Raji (cell line): ENCODE results near the gene VOPP1.

ENCODE experiments used
- POLR2A ChIP-seq: IDR thresholded peaks from 2 replicates; pipeline ENCODE4 v1.6.1; 2011; ENCODE audit warnings: low read depth, low read length, control low read depth; ENCODE audit not compliant: insufficient read depth

The VOPP1 gene

GRCh38 chr7:55558962-55559920 is 13.1 kb downstream of the VOPP1 start:
- no peak for TF ChIP-seq POLR2A

- TF ChIP-seq POLR2A = peak; percentile 44; the same call in 1 of the 2 replicates
Measured at GRCh38 chr7:55557666-55558188, 14.6 kb downstream of the VOPP1 start.

DNA sequence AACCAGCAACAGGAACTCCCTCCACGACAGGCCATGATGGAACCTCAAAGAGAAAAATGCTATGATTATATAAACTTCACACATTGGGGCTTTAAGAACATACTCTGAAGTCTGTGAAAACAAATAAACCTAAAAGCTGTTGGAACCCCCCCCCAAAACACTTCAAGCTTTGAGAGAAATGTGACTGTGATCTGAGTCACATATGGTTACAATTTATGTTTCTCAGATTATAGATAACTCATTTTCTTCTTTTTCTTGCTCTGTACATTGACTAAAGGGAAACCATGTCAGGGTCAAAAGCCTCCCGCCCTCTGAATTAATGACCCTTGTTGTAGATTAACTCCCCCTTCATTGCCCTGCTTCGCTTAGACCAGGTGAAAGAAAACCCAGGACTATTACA is 15.8 kb downstream of the VOPP1 start:
- no peak for TF ChIP-seq POLR2A

DNA sequence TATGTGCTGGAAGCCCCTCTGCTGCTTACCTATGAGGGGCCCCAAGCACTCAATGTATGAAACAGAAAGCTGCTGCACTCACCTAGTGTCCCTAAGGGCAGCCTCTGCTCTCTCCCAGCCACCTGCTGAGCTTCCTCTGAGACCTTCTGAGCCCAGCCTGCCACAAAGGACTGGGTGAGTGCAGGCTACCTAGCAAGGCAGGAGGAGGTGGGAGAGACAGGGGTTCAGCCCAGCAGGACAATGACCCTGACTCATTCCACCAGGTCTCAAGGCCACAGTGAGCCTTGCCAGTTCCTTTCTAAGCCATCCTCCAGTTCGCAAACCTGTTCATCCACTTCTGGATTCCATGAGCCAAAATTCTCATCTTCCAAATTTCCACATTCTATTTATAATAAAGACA is 16.3 kb downstream of the VOPP1 start:
- TF ChIP-seq POLR2A = no peak

GRCh38 chr7:55555160-55555559 is 17.1 kb downstream of the VOPP1 start:
- TF ChIP-seq POLR2A = no peak

DNA sequence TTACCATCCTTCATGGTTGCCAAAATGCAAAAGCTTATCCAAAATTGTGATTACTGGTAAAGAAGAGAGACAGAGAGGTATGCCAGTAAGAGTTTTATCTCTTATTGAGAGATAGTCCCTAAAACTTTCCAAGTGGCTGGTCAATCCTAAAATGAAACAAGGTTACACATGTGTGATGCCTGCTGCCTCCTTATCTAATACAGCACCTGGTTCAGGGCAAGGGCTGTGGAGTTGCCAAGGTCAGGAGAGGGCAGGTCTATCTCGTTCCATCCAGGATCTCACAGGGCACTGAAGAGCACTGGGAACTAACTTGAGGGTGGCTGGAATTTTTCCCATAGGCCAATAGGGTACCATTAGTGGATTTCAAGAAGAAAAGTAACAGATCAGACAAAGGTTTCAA is 18.3 kb downstream of the VOPP1 start:
- no peak for TF ChIP-seq POLR2A

DNA sequence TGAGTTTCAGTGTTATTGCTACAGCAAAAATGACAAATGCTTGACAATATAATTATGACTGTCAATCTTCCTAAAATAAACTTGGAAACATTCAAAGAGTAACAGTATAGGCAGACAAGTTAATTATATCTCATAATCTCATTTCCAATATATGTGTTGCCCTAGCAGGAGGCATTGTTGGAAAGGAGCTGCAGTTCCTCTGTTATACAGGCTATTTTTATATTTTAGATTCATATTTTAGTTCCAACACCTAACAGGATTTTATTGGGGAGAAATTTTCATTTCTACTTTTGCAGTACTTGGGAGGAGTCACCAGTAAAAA is 19.3 kb downstream of the VOPP1 start:
- no peak for TF ChIP-seq POLR2A

- no peak for TF ChIP-seq POLR2A
Measured at GRCh38 chr7:55552320-55553023, 19.8 kb downstream of the VOPP1 start.

DNA sequence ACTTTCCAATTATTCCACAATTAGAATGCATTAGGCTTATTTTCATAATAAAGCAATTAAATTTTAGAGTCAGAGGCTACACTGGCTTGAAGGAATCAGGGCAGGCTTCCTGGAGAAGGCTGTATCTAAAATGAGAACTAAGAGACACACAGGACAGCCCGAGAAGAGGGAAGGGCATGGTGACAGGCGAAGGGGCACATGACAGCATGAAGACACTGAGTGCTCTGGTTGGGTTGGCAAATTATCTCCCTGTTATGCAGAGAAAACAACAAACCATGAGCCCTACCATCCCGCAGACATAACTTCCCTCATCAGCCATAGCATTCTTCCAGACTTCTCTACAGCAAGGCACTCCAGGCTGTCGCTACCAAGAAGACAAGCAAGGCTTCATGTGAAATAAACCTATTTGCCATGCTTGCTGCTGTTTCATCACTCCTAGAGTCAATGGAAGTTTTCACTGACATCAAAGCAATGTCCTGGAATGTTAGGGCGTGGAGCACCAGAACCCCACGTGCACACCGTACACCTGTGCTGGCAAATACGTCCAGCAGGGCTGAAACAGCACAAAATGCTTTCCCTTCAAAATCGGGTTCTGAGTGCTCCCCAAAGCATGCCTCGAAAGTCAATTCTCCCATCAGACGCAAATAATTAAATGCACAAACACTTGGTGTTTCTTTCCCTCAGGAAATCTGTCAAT is 21.3 kb downstream of the VOPP1 start:
- no peak for TF ChIP-seq POLR2A

GRCh38 chr7:55550010-55550663 is 22.2 kb downstream of the VOPP1 start:
- no peak for TF ChIP-seq POLR2A

DNA sequence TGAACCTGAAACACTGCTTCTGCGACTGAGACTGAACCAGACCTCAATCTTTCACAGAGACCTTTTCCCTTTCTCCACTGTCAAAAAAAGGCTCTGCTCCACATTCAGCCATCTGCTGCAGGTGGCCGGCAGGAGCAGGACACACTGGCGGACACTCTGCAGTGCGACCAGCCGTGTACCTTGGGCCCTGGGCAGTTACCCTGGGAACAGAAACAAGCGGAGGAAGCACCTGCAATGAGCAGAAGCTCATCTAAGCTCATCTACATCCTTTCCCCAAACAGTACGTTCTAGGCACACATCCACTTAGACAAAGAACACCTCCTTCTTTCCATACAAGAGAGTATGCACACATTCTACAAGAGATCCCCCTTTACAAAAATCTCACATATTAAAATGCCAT is 22.8 kb downstream of the VOPP1 start:
- no peak for TF ChIP-seq POLR2A

- no peak for TF ChIP-seq POLR2A
Measured at GRCh38 chr7:55548295-55548731, 24.0 kb downstream of the VOPP1 start.

DNA sequence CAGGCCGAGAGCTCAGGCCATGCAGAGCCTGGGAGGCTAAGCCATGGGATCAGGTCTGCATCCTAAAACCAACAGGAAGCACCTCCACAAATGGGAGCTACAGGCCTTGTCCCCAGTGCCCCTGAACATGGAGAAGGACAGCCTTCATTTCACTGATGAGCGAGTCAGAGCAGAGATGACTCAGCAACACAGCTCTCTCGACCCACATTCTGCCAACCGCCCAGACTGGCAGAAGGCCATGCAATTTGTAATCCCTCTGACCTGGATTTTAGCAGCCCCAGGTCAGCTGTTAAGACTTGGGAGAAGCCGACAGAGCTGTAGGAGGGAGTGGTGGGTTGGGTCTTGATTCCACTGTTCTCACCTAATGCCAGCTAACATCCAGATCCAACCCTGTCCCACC is 25.5 kb downstream of the VOPP1 start:
- no peak for TF ChIP-seq POLR2A

DNA sequence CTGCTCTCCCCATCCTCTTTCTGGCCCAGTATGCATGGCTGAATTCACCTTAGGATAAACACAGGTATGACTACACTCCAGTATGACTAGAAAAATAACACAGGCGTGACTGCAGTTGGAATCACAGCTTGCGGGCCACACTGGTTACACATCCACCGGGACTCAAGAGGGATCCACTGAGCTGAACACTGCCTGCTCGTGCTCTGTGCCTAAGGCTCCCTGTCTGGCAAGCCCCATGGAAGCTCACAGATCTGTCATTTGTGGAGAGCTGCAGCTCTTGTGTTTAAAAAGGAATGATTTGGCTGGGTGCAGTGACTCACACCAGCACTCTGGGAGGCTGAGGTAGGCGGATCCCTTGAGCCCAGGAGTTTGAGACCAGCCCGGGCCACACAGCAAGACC is 26.8 kb downstream of the VOPP1 start:
- no peak for TF ChIP-seq POLR2A
